K562 (cell line): ENCODE data around the gene PDE6D. TPM values are rescaled to one million over a fixed set of nuclear protein-coding genes. Genes with fewer than 3 reads are reported as not detected.
A peak's percentile ranks its signal among the peaks of the same experiment; 100 is the strongest.

Source experiments
- CBX3 ChIP-seq, 2 experiments: IDR thresholded peaks; 1 replicate in 1 of 2; 2 replicates in 1 of 2; pipeline ENCODE4 v1.6.1; 2012; ENCODE audit warnings: inconsistent platforms in 2 of 2, low read length in 2 of 2, borderline replicate concordance in 1 of 2, control low read depth in 1 of 2
- FOXM1 ChIP-seq, 2 experiments: fragments of 450-650 bp in 1 of 2; sonication (generic) in 1 of 2; formaldehyde crosslinking in 1 of 2; IDR thresholded peaks; 2 replicates each; pipeline versions ENCODE4 v1.6.1 to v1.9.0; 2017 to 2022; ENCODE audit warnings: low read depth in 2 of 2, mild to moderate bottlenecking in 2 of 2, missing genetic modification reagents in 1 of 2, moderate library complexity in 1 of 2
- HSF4 ChIP-seq: fragments of 250-450 bp; sonication (Bioruptor Pico); IDR thresholded peaks from 2 replicates; pipeline ENCODE4 v2.1.2; 2022; ENCODE audit warnings: mild to moderate bottlenecking, moderate library complexity, borderline replicate concordance
- MTA2 ChIP-seq: fragments of 450-650 bp; IDR thresholded peaks from 2 replicates; pipeline ENCODE4 v1.6.1; 2016; ENCODE audit warnings: low read depth
- RAD21 ChIP-seq, 2 experiments: fragments of 250-450 bp in 1 of 2; fragments of 450-650 bp in 1 of 2; sonication (Bioruptor Pico) in 1 of 2; formaldehyde crosslinking in 1 of 2; IDR thresholded peaks in 1 of 2; conservative IDR thresholded peaks in 1 of 2; 2 replicates each; pipeline versions ENCODE4 v1.4.0 to v1.8.0; 2020 to 2022; ENCODE audit warnings: mild to moderate bottlenecking in 2 of 2, moderate library complexity in 1 of 2
- RBM25 ChIP-seq: fragments of 200-400 bp; formaldehyde crosslinking; IDR thresholded peaks from 2 replicates; pipeline ENCODE4 v1.6.1; 2018; ENCODE audit warnings: low read length, low read depth, moderate library complexity; ENCODE audit not compliant: severe bottlenecking
- SRSF9 ChIP-seq: fragments of 200-400 bp; formaldehyde crosslinking; IDR thresholded peaks from 2 replicates; pipeline ENCODE4 v1.6.1; 2017; ENCODE audit warnings: low read depth, low read length, borderline replicate concordance
- ZC3H8 ChIP-seq: fragments of 450-650 bp; IDR thresholded peaks from 2 replicates; pipeline ENCODE4 v1.6.1; 2017
- ZKSCAN3 ChIP-seq: fragments of 250-450 bp; sonication (Bioruptor Pico); IDR thresholded peaks from 2 replicates; pipeline ENCODE4 v1.4.0; 2020
- ZNF311 ChIP-seq: fragments of 250-450 bp; sonication (Bioruptor Pico); IDR thresholded peaks from 2 replicates; pipeline ENCODE4 v1.4.0; 2020; ENCODE audit warnings: mild to moderate bottlenecking, moderate library complexity
- ZNF589 ChIP-seq: fragments of 200-800 bp; sonication (Bioruptor generic); IDR thresholded peaks from 2 replicates; pipeline ENCODE4 v1.6.1; 2016; ENCODE audit warnings: low read depth, missing genetic modification characterization, missing compliant biosample characterization
- ZNF644 ChIP-seq: fragments of 200-800 bp; sonication (Bioruptor generic); IDR thresholded peaks from 2 replicates; pipeline ENCODE4 v1.6.1; 2016; ENCODE audit warnings: low read depth, missing genetic modification characterization, missing compliant biosample characterization
- ZNF79 ChIP-seq: fragments of 250-450 bp; sonication (Bioruptor Pico); IDR thresholded peaks from 2 replicates; pipeline ENCODE4 v1.4.0; 2020; ENCODE audit warnings: low read depth, mild to moderate bottlenecking, moderate library complexity
- polyA plus RNA-seq, 8 experiments: library from polyadenylated mRNA; depleted of rRNA in 4 of 8; stranded (reverse) in 5 of 8; unstranded in 3 of 8; fragments of >200 nt; fragmentation: Nextera tagmentation in 2 of 8; fragmentation: Illumina TruSeq in 1 of 8; extraction: Ambion mirVana in 2 of 8; extraction: Trizol in 1 of 8; gene quantifications; 2 replicates each; pipeline versions ENCODE4 v1.2.1 to v1.2.3, GENCODE V29; 2011 to 2014; ENCODE audit warnings: inconsistent platforms in 1 of 8, missing spikeins in 1 of 8
- total RNA-seq, 7 experiments: library from RNA; depleted of rRNA in 6 of 7; stranded (reverse); fragments of >200 nt in 6 of 7; fragmentation: Illumina TruSeq in 2 of 7; extraction: Trizol in 2 of 7; gene quantifications; 2 replicates each; pipeline versions ENCODE4 v1.2.1 to v1.2.3, GENCODE V29; 2011 to 2021; ENCODE audit warnings: low replicate concordance in 1 of 7
- TF ChIP-seq, protein P1 (sequence below): fragments of 450-650 bp; IDR thresholded peaks from 2 replicates; pipeline ENCODE4 v1.6.1; 2016; ENCODE audit warnings: missing biosample characterization, missing genetic modification characterization
- TF ChIP-seq, protein P2 (sequence below): fragments of 450-650 bp; formaldehyde crosslinking; IDR thresholded peaks from 2 replicates; pipeline ENCODE4 v1.4.0; 2022; ENCODE audit warnings: missing genetic modification characterization
- TF ChIP-seq, protein P3 (sequence below), 2 experiments: fragments of 450-650 bp; IDR thresholded peaks; 2 replicates each; pipeline ENCODE4 v1.6.1; 2016; ENCODE audit warnings: mild to moderate bottlenecking in 2 of 2, borderline replicate concordance in 1 of 2, low read depth in 1 of 2, moderate library complexity in 1 of 2

The PDE6D gene
- total and polyA plus RNA-seq, 9 of the 15 experiments (the other 6 are each of a cell fraction or from before 2014, with no cell fraction given), result 0.65 to 11.6 (median 7.0) TPM

DNA sequence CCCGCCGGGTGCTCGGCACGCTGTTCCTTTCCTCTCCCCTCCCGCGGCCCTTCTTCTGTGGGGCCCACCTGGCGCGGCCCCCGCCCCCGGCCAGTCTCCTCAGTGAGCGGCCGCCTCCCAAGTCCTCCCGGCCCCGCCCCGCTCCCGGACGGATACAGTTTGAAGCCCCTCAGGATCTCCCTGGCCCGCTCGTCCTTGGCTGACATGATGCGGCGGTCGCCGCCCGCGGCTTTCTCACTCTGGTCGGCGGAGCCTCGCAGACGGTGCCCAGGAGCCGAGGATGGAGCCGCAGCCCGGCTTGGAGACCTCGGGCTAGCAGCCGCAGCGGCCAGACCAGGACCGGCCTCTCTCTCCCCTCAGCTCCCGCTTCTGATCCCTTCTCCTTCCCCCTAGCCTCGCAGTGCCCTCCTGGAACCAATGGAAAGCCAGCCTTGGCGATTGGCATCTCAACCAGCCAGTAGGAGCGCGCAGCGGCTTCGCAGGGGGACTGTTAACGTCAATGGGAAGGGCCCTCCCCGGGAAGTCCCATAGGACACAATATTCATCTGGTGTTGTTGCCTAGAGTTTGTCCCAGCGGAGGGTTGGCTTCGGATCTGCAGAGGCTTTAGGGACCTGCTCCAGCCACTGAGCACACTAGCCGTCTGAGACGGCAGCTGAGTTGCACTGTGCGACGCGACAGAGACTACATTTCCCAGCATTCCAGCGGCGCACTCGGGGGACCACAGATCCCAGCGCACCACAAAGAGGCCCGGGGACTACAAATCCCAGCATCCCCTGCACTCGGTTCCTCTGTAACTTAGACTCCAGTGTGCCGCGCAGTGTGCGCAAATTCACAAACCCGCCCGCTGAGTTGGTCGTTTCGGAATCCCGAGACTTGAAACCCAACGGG is at the start of gene PDE6D (continued):
- TF ChIP-seq SRSF9 (no peak), ZNF311 (CRISPR knock-in tag) (no peak), FOXM1 (IDR thresholded peaks at IDR 0.05; ENCODE audit: low read depth) (no peak), FOXM1 (CRISPR knock-in tag; IDR thresholded peaks at IDR 0.05; ENCODE audit: low read depth) (no peak), ZC3H8 (no peak), RAD21 (CRISPR knock-in tag; conservative IDR thresholded peaks at IDR 0.05 in 1 of 2, IDR thresholded peaks at IDR 0.05 in 1 of 2) (no peak), ZKSCAN3 (CRISPR knock-in tag) (no peak), MTA2 (no peak), ZNF644 (tag) (peak; percentile 74; the same call in 1 of the 2 replicates), ZNF79 (CRISPR knock-in tag) (no peak), HSF4 (CRISPR knock-in tag) (no peak), RBM25 (peak; percentile 96), ZNF589 (no peak), CBX3 (IDR thresholded peaks at IDR 0.05; ENCODE audit: borderline replicate concordance in 1 of 2, low read length in 2 of 2) (no peak)
- TF ChIP-seq, protein P1, sequence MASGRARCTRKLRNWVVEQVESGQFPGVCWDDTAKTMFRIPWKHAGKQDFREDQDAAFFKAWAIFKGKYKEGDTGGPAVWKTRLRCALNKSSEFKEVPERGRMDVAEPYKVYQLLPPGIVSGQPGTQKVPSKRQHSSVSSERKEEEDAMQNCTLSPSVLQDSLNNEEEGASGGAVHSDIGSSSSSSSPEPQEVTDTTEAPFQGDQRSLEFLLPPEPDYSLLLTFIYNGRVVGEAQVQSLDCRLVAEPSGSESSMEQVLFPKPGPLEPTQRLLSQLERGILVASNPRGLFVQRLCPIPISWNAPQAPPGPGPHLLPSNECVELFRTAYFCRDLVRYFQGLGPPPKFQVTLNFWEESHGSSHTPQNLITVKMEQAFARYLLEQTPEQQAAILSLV (tag), result no peak
- TF ChIP-seq, protein P2, sequence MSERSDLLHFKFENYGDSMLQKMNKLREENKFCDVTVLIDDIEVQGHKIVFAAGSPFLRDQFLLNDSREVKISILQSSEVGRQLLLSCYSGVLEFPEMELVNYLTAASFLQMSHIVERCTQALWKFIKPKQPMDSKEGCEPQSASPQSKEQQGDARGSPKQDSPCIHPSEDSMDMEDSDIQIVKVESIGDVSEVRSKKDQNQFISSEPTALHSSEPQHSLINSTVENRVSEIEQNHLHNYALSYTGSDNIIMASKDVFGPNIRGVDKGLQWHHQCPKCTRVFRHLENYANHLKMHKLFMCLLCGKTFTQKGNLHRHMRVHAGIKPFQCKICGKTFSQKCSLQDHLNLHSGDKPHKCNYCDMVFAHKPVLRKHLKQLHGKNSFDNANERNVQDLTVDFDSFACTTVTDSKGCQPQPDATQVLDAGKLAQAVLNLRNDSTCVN (CRISPR knock-in tag), result no peak
- TF ChIP-seq, protein P3, sequence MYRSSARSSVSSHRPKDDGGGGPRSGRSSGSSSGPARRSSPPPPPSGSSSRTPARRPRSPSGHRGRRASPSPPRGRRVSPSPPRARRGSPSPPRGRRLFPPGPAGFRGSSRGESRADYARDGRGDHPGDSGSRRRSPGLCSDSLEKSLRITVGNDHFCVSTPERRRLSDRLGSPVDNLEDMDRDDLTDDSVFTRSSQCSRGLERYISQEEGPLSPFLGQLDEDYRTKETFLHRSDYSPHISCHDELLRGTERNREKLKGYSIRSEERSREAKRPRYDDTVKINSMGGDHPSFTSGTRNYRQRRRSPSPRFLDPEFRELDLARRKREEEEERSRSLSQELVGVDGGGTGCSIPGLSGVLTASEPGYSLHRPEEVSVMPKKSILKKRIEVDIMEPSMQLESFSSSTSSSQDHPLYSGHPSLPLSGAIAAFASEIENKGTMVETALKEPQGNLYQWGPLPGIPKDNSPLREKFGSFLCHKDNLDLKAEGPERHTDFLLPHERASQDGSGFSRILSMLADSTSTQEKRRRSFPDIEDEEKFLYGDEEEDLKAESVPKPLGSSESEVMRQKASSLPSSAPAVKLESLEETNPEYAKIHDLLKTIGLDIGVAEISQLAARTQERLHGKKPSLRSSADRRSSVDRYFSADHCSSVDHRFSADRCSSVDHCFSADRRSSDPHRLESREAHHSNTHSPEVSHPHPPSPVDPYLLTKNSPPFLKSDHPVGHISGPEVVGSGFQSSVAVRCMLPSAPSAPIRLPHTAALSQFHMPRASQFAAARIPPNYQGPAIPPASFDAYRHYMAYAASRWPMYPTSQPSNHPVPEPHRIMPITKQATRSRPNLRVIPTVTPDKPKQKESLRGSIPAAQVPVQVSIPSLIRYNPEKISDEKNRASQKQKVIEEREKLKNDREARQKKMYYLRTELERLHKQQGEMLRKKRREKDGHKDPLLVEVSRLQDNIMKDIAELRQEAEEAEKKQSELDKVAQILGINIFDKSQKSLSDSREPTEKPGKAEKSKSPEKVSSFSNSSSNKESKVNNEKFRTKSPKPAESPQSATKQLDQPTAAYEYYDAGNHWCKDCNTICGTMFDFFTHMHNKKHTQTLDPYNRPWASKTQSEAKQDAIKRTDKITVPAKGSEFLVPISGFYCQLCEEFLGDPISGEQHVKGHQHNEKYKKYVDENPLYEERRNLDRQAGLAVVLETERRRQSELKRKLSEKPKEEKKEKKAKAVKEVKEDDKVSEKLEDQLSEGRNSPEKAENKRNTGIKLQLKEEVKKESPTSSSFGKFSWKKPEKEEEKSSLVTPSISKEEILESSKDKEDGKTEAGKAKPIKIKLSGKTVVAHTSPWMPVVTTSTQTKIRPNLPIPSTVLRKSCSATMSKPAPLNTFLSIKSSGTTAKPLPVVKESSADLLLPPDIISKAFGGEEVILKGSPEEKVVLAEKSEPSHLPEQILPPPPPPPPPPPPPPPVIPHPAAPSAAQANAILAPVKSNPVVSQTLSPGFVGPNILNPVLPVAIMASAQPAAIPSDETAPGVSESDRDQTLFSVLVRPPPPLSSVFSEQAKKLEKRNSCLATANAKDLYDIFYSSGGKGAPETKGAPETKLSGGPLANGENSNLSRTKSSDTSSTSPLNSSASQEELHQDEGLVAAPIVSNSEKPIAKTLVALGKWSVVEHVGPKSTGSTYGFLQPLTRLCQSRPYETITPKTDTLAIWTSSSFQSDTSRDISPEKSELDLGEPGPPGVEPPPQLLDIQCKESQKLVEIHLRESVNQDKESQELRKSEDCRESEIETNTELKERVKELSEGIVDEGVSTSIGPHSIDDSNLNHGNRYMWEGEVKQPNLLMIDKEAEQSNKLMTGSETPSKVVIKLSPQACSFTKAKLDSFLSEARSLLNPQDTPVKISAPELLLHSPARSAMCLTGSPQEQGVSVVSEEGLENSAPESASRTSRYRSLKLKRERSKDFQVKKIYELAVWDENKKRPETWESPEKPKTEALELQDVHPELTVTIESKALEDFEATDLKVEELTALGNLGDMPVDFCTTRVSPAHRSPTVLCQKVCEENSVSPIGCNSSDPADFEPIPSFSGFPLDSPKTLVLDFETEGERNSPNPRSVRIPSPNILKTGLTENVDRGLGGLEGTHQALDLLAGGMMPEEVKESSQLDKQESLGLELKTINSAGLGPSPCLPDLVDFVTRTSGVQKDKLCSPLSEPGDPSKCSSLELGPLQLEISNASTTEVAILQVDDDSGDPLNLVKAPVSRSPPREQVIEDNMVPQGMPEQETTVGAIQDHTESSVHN (IDR thresholded peaks at IDR 0.05; ENCODE audit: borderline replicate concordance in 1 of 2, low read depth in 1 of 2), result no peak
